ENCODE results near the gene PTPRK.

DNA sequence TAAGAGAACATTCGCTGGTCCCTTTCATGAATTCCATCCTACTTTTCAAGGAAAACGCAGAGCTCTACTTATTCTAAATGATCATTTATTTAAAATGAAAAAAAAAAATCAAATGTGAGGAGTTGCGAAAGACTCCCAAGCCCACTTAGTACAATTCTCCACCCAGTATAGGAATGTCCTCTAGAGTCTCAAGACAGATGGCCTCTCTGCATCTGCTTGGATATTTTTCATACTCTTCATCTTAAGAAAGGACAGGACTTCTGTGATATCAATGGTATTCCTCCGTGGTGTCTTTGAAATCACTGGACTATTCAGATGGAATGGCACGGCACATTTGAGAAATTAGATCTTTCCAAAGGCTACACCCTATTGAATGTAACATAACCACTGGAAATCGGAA is 107.1 kb downstream of the PTPRK start:
- TF ChIP-seq, protein P1, sequence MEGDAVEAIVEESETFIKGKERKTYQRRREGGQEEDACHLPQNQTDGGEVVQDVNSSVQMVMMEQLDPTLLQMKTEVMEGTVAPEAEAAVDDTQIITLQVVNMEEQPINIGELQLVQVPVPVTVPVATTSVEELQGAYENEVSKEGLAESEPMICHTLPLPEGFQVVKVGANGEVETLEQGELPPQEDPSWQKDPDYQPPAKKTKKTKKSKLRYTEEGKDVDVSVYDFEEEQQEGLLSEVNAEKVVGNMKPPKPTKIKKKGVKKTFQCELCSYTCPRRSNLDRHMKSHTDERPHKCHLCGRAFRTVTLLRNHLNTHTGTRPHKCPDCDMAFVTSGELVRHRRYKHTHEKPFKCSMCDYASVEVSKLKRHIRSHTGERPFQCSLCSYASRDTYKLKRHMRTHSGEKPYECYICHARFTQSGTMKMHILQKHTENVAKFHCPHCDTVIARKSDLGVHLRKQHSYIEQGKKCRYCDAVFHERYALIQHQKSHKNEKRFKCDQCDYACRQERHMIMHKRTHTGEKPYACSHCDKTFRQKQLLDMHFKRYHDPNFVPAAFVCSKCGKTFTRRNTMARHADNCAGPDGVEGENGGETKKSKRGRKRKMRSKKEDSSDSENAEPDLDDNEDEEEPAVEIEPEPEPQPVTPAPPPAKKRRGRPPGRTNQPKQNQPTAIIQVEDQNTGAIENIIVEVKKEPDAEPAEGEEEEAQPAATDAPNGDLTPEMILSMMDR (IDR thresholded peaks at IDR 0.05), result no peak
- TF ChIP-seq POLR2A (IDR thresholded peaks at IDR 0.05), result no peak

Data from sigmoid colon (tissue), 3 donors.